ENCODE data around the gene CA12. TPM values are rescaled to one million over a fixed set of nuclear protein-coding genes. Genes with fewer than 3 reads are reported as not detected.

Gene CA12
- total RNA-seq, 1 experiment from 2014 or later = 2.8 TPM

GRCh38 chr15:63401714-63402497, 20.3 kb upstream of the CA12 start (continued):
- TF ChIP-seq ZNF512 (CRISPR knock-in tag; IDR thresholded peaks at IDR 0.05; ENCODE audit: borderline replicate concordance) = no peak
- no peak for TF ChIP-seq ZNF671 (CRISPR knock-in tag; IDR thresholded peaks at IDR 0.05)
- TF ChIP-seq AR (CRISPR knock-in tag; IDR thresholded peaks at IDR 0.05) = no peak
- TF ChIP-seq USF1 (CRISPR knock-in tag; IDR thresholded peaks at IDR 0.05) = no peak
- no peak for TF ChIP-seq NR1H2 (CRISPR knock-in tag; IDR thresholded peaks at IDR 0.05)
- no peak for TF ChIP-seq SP1 (CRISPR knock-in tag; conservative IDR thresholded peaks at IDR 0.05)
- no peak for TF ChIP-seq RORB (CRISPR knock-in tag; IDR thresholded peaks at IDR 0.05)

GRCh38 chr15:63401078-63401477, 19.4 kb upstream of the CA12 start:
- no peak overlapping the region for H3K4me3 Mint-ChIP-seq
- no peak for ATAC-seq
- DNase-seq (ENCODE audit: low spot score) = no peak
- TF ChIP-seq, protein P1, sequence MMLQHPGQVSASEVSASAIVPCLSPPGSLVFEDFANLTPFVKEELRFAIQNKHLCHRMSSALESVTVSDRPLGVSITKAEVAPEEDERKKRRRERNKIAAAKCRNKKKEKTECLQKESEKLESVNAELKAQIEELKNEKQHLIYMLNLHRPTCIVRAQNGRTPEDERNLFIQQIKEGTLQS (CRISPR knock-in tag; conservative IDR thresholded peaks at IDR 0.05) = no peak
- TF ChIP-seq JUN (CRISPR knock-in tag; IDR thresholded peaks at IDR 0.05) = no peak
- POLR2A ChIA-PET = no interaction called here
- peaks cover 23% of the 10 kb centered on the region for H3K4me1 Mint-ChIP-seq
- no peaks in the 10 kb centered on the region for H3K9me3 Mint-ChIP-seq
- no peak overlapping the region for H3K27ac Mint-ChIP-seq
- H3K36me3 Mint-ChIP-seq = no peaks in the 10 kb centered on the region
- peaks cover 51% of the 10 kb centered on the region for H3K27me3 Mint-ChIP-seq (ENCODE audit: low read depth)
- CTCF ChIA-PET = interaction anchor here (1.2 to 2.1 kb wide), 2 partner anchors 66 to 113 kb away, joined by 4 to 7 read pairs; no protein-coding TSS in a partner anchor

DNA sequence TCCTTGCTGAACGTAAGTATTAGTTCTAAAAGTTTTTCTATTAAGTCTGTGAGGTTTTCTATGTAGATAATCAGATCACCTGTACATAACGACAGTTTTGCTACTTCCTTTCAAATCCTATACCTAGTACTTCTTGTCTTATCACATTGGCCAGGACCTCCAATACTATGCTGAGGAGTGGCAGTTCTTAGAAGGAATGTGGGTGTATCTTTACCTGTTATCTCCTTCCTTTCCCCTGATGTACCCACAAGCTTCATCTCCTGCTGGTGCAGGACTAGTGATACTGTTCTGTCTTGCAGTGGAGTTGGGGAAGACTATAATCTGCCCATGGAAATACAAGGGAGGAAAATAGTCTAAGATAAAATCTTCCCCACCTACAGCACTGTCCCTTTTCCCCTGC, 16.8 kb upstream of the CA12 start:
- no peak for ATAC-seq
- TF ChIP-seq E2F1 (CRISPR knock-in tag; IDR thresholded peaks at IDR 0.05) (no peak), EMX1 (CRISPR knock-in tag; IDR thresholded peaks at IDR 0.05) (no peak), GABPB1 (CRISPR knock-in tag; IDR thresholded peaks at IDR 0.05) (no peak), FOXJ3 (CRISPR knock-in tag; IDR thresholded peaks at IDR 0.05; ENCODE audit: borderline replicate concordance) (no peak), ERG (CRISPR knock-in tag; IDR thresholded peaks at IDR 0.05) (no peak), SMAD4 (CRISPR knock-in tag; IDR thresholded peaks at IDR 0.05) (no peak), CBFB (CRISPR knock-in tag; IDR thresholded peaks at IDR 0.05; ENCODE audit: low read depth) (no peak), ESRRA (CRISPR knock-in tag; IDR thresholded peaks at IDR 0.05; ENCODE audit: borderline replicate concordance) (no peak), FOXK1 (CRISPR knock-in tag; IDR thresholded peaks at IDR 0.05) (no peak), ETV6 (CRISPR knock-in tag; IDR thresholded peaks at IDR 0.05) (no peak)
- TF ChIP-seq, protein P2, sequence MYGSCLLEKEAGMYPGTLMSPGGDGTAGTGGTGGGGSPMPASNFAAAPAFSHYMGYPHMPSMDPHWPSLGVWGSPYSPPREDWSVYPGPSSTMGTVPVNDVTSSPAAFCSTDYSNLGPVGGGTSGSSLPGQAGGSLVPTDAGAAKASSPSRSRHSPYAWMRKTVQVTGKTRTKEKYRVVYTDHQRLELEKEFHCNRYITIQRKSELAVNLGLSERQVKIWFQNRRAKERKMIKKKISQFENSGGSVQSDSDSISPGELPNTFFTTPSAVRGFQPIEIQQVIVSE (CRISPR knock-in tag; IDR thresholded peaks at IDR 0.05; ENCODE audit: borderline replicate concordance) = no peak
- TF ChIP-seq, protein P3, sequence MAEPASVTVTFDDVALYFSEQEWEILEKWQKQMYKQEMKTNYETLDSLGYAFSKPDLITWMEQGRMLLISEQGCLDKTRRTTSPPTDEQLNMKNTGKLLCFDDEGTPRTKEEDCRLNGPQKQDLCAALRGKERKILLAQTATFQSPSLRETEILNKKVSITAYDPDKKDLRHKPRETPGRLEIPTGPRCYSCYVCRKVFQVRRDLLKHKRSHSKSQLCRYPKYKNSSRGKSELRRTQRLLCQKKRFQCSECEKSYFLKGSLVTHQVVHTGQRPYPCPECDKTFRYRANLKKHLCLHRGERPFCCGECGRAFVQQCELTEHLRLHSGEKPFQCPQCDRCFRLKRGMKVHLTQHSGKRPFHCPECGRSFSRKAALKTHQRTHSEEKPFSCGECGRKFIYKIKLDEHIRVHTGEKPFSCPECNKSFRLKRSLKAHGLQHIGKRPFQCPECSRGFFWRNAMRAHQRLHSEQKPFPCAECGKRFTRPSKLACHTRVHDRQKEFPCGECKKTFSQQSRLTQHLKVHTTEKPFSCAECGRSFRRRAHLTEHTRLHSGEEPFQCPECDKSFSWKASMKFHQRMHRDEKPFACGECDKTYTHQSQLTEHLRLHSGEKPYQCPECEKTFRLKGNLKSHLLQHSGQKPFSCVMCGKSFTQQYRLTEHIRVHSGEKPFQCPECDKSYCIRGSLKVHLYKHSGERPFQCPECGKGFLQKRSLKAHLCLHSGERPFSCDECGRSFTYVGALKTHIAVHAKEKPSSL (CRISPR knock-in tag; conservative IDR thresholded peaks at IDR 0.05) = no peak
- TF ChIP-seq, protein P1 (CRISPR knock-in tag; conservative IDR thresholded peaks at IDR 0.05) = no peak
- H3K9me3 Mint-ChIP-seq = no peaks in the 10 kb centered on the region
- ChIA-PET CTCF (no interaction called here), POLR2A (no interaction called here)
- no peaks in the 10 kb centered on the region for H3K36me3 Mint-ChIP-seq
- peaks cover 78% of the 10 kb centered on the region for H3K27me3 Mint-ChIP-seq (ENCODE audit: low read depth)
- peaks cover 31% of the 10 kb centered on the region for H3K4me1 Mint-ChIP-seq
- DNase-seq (ENCODE audit: low spot score) = no peak
- H3K4me3 Mint-ChIP-seq = no peak overlapping the region
- H3K27ac Mint-ChIP-seq = no peak overlapping the region
